ENCODE measurements around the gene MAP2K2. TPM values are rescaled to one million over a fixed set of nuclear protein-coding genes. Genes with fewer than 3 reads are reported as not detected.

Gene MAP2K2
- total RNA-seq, 2 donors from 2014 or later, result 56.8 to 92.0 TPM

- Histone ChIP-seq H3K4me1 (peaks cover 23% of the 10 kb centered on the region), H3K4me3 (no peak overlapping the region), H3K27ac (no peak overlapping the region), H3K36me3 (replicated peaks in 1 of 2; ENCODE audit: insufficient read depth in 1 of 2, low read depth in 2 of 2) (peaks cover 0 to 2% of the 10 kb centered on the region in 2 donors), H3K27me3 (no peaks in the 10 kb centered on the region), H3K9me3 (no peaks in the 10 kb centered on the region)
- DNase-seq, result no peak
- TF ChIP-seq, protein P1, sequence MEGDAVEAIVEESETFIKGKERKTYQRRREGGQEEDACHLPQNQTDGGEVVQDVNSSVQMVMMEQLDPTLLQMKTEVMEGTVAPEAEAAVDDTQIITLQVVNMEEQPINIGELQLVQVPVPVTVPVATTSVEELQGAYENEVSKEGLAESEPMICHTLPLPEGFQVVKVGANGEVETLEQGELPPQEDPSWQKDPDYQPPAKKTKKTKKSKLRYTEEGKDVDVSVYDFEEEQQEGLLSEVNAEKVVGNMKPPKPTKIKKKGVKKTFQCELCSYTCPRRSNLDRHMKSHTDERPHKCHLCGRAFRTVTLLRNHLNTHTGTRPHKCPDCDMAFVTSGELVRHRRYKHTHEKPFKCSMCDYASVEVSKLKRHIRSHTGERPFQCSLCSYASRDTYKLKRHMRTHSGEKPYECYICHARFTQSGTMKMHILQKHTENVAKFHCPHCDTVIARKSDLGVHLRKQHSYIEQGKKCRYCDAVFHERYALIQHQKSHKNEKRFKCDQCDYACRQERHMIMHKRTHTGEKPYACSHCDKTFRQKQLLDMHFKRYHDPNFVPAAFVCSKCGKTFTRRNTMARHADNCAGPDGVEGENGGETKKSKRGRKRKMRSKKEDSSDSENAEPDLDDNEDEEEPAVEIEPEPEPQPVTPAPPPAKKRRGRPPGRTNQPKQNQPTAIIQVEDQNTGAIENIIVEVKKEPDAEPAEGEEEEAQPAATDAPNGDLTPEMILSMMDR (IDR thresholded peaks at IDR 0.05), result no peak
- TF ChIP-seq POLR2A (IDR thresholded peaks at IDR 0.05), result no peak
- no peak for ATAC-seq
- WGBS, 2 donors, result 85 to 87% methylated on average over 21 of the region's 21 CpGs
- intact Hi-C loops (cut with DNase I), result no loop called here
Measured at GRCh38 chr19:4044990-4045465, 78.9 kb downstream of the MAP2K2 start.

GRCh38 chr19:4043966-4044715, 79.8 kb downstream of the MAP2K2 start:
- no peaks in the 10 kb centered on the region for H3K27me3 ChIP-seq
- H3K9me3 ChIP-seq, result no peaks in the 10 kb centered on the region
- H3K36me3 ChIP-seq (replicated peaks in 1 of 2; ENCODE audit: insufficient read depth in 1 of 2, low read depth in 2 of 2), result peaks cover 0 to 2% of the 10 kb centered on the region in 2 donors
- intact Hi-C loops (cut with DNase I), result no loop called here
- peak overlapping the region in 1 of 4 donors; percentile 81 for H3K27ac ChIP-seq
- WGBS, 2 donors, result 86 to 90% methylated on average over 29 to 31 of the region's 31 CpGs
- DNase-seq, result no peak
- no peak for ATAC-seq
- H3K4me1 ChIP-seq, result peaks cover 18% of the 10 kb centered on the region
- TF ChIP-seq, protein P1 (IDR thresholded peaks at IDR 0.05), result no peak
- TF ChIP-seq POLR2A (IDR thresholded peaks at IDR 0.05), result no peak
- no peak overlapping the region for H3K4me3 ChIP-seq

DNA sequence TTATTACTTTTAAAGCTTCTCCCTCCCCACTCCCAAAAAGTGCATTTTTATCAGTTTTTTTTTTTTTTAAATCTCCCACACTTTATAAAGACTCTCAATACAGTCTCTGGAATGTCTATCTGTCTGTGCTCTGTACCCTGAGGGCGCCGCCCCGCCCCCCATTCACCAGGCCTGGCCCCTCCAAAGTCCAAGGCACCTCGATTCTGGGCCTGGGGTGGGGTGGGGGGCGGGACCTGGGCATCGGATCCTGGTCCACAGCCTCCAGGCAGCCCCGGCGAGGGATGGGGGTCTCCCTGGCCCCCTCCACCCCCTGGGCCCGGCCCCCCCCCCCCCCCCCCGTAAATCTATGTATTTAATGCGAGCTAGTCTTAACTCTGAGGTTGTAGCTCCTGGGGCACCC, 80.5 kb downstream of the MAP2K2 start:
- no peaks in the 10 kb centered on the region for H3K9me3 ChIP-seq
- H3K36me3 ChIP-seq (replicated peaks in 1 of 2; ENCODE audit: insufficient read depth in 1 of 2, low read depth in 2 of 2), result peaks cover 0 to 2% of the 10 kb centered on the region in 2 donors
- 61 to 75% methylated on average over 8 to 9 of the region's 11 CpGs for WGBS, 2 donors
- intact Hi-C loops (cut with DNase I), result no loop called here
- H3K27ac ChIP-seq, result peak overlapping the region in 2 of 4 donors; percentile 81 to 83
- H3K4me3 ChIP-seq, result no peak overlapping the region
- ATAC-seq, result no peak
- H3K4me1 ChIP-seq, result peaks cover 18% of the 10 kb centered on the region
- TF ChIP-seq POLR2A (IDR thresholded peaks at IDR 0.05), result no peak
- TF ChIP-seq, protein P1 (IDR thresholded peaks at IDR 0.05), result no peak
- no peak for DNase-seq
- H3K27me3 ChIP-seq, result no peaks in the 10 kb centered on the region

- Histone ChIP-seq H3K27ac (peak overlapping the region; percentile 62 to 83 (median 80)), H3K4me3 (no peak overlapping the region)
- WGBS, 2 donors, result 10 to 28% methylated on average over 2 to 11 of the region's 14 CpGs
Measured at GRCh38 chr19:4042731-4043082, 81.2 kb downstream of the MAP2K2 start.

More at GRCh38 chr19:4042731-4043082, 81.2 kb downstream of the MAP2K2 start:
- intact Hi-C loops (cut with DNase I), result no loop called here
- Histone ChIP-seq H3K9me3 (no peaks in the 10 kb centered on the region), H3K4me1 (peaks cover 18% of the 10 kb centered on the region), H3K36me3 (replicated peaks in 1 of 2; ENCODE audit: insufficient read depth in 1 of 2, low read depth in 2 of 2) (peaks cover 0 to 2% of the 10 kb centered on the region in 2 donors), H3K27me3 (no peaks in the 10 kb centered on the region)
- peak; percentile 72 to 89 (median 82) for DNase-seq
- peak; percentile 88 for ATAC-seq
- TF ChIP-seq, protein P1 (IDR thresholded peaks at IDR 0.05), result peak in 1 of 7 experiments; percentile 9
- TF ChIP-seq POLR2A (IDR thresholded peaks at IDR 0.05), result no peak

Data from body of pancreas (tissue), 4 donors.